GM19395 (cell line): ENCODE data around the gene PTPRT.

ENCODE experiments used
- ATAC-seq: cut with Tn5 transposase; IDR thresholded peaks from one replicate; pipeline ENCODE4 v1.9.1; 2021; ENCODE audit warnings: mild to moderate bottlenecking, moderate library complexity; ENCODE audit not compliant: unreplicated experiment

The PTPRT gene

GRCh38 chr20:42646250-42646649 lies 543.5 kb downstream of the PTPRT start:
- ATAC-seq = no peak

- ATAC-seq = no peak
Observed at GRCh38 chr20:42641886-42642285, 547.8 kb downstream of the PTPRT start.

- ATAC-seq = no peak
Observed at GRCh38 chr20:42639140-42639539, 550.6 kb downstream of the PTPRT start.

- no peak for ATAC-seq
Observed at GRCh38 chr20:42635699-42636411, 553.9 kb downstream of the PTPRT start.

GRCh38 chr20:42634156-42634555 lies 555.5 kb downstream of the PTPRT start:
- ATAC-seq = no peak

GRCh38 chr20:42628683-42629082 lies 561.0 kb downstream of the PTPRT start:
- ATAC-seq = no peak

- ATAC-seq = no peak
Observed at GRCh38 chr20:42613076-42613475, 576.6 kb downstream of the PTPRT start.

- no peak for ATAC-seq
Observed at GRCh38 chr20:42611889-42612837, 577.5 kb downstream of the PTPRT start.

GRCh38 chr20:42611423-42611822 lies 578.3 kb downstream of the PTPRT start:
- no peak for ATAC-seq

- no peak for ATAC-seq
Observed at GRCh38 chr20:42610070-42610469, 579.6 kb downstream of the PTPRT start.

- no peak for ATAC-seq
Observed at GRCh38 chr20:42609618-42610017, 580.1 kb downstream of the PTPRT start.

GRCh38 chr20:42604998-42605956 lies 584.4 kb downstream of the PTPRT start:
- ATAC-seq = no peak

GRCh38 chr20:42603655-42604054 lies 586.1 kb downstream of the PTPRT start:
- ATAC-seq = no peak

- no peak for ATAC-seq
Observed at GRCh38 chr20:42598581-42598980, 591.1 kb downstream of the PTPRT start.

- no peak for ATAC-seq
Observed at GRCh38 chr20:42595625-42596024, 594.1 kb downstream of the PTPRT start.

GRCh38 chr20:42594659-42595058 lies 595.0 kb downstream of the PTPRT start:
- no peak for ATAC-seq

- ATAC-seq = no peak
Observed at GRCh38 chr20:42594011-42594410, 595.7 kb downstream of the PTPRT start.

- no peak for ATAC-seq
Observed at GRCh38 chr20:42589976-42590639, 599.6 kb downstream of the PTPRT start.

GRCh38 chr20:42588847-42589246 lies 600.9 kb downstream of the PTPRT start:
- ATAC-seq = no peak

GRCh38 chr20:42587427-42587826 lies 602.3 kb downstream of the PTPRT start:
- no peak for ATAC-seq
